ENCODE measurements around the gene FHL3.
A peak's percentile ranks its signal among the peaks of the same experiment; 100 is the strongest.
"Not testable (repeated sequence)": the region's sequence is repeated elsewhere in the genome, so short reads cannot be mapped to it uniquely, and the experiment has no call there.

The FHL3 gene

DNA sequence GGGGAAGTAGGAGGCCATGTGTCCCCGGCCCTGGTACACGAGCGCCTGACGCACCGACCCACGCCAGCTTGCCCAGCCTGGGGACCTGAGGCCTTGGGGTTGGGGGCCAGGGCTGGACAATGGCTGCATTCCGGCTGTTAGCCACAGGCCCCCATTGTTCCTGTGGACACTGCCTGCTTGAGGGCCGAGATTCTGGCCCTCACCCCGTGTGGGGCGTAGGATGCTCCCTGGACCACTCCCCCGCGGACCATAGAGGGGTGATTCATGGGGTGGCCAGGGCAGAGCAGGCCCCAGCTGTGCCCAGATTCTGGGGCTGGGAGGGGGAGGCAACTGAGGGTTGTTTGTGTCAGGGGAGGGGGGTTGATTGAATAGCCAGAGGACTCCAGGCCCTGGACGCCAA lies 29.6 kb upstream of the FHL3 start:
- Histone ChIP-seq H2AFZ (ENCODE audit: low read depth) (no peak overlapping the region), H3K79me2 (ENCODE audit: insufficient read depth, low read depth) (no peaks in the 10 kb centered on the region), H3K4me1 (ENCODE audit: low read depth, poor library complexity, severe bottlenecking) (peaks cover 22% of the 10 kb centered on the region), H3K4me2 (no peak overlapping the region), H3K9ac (no peak overlapping the region), H3K27me3 (ENCODE audit: insufficient read depth, low read depth) (no peaks in the 10 kb centered on the region), H4K20me1 (ENCODE audit: insufficient read depth) (no peaks in the 10 kb centered on the region), H3K36me3 (ENCODE audit: insufficient read depth) (no peaks in the 10 kb centered on the region), H3K27ac (no peak overlapping the region), H3K4me3 (IDR thresholded peaks at IDR 0.05; ENCODE audit: insufficient read depth, low read depth, low read length) (no peak overlapping the region)
- TF ChIP-seq, protein P1, sequence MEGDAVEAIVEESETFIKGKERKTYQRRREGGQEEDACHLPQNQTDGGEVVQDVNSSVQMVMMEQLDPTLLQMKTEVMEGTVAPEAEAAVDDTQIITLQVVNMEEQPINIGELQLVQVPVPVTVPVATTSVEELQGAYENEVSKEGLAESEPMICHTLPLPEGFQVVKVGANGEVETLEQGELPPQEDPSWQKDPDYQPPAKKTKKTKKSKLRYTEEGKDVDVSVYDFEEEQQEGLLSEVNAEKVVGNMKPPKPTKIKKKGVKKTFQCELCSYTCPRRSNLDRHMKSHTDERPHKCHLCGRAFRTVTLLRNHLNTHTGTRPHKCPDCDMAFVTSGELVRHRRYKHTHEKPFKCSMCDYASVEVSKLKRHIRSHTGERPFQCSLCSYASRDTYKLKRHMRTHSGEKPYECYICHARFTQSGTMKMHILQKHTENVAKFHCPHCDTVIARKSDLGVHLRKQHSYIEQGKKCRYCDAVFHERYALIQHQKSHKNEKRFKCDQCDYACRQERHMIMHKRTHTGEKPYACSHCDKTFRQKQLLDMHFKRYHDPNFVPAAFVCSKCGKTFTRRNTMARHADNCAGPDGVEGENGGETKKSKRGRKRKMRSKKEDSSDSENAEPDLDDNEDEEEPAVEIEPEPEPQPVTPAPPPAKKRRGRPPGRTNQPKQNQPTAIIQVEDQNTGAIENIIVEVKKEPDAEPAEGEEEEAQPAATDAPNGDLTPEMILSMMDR (conservative IDR thresholded peaks at IDR 0.05; ENCODE audit: low read depth, low read length), result no peak

DNA sequence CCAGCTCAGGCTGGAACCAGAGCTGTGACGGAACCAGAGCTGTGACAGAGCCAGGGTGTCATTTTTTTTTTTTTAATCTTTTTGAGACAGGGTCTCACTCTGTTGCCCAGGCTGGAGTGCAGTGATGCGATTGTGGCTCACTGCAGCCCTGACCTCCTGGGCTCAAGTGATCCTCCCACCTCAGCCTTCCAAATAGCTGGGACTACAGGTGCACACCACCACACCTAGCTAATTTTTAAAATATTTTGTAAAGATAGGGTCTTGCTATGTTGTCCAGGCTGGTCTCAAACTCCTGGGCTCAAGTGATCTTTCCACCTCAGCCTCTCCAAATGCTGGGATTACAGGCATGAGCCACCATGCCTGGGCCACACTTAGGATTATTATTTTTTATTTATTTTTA lies 27.7 kb upstream of the FHL3 start:
- not testable (repeated sequence) for H2AFZ ChIP-seq (ENCODE audit: low read depth); H3K27me3 ChIP-seq (ENCODE audit: insufficient read depth, low read depth); H3K36me3 ChIP-seq (ENCODE audit: insufficient read depth); H3K4me3 ChIP-seq (IDR thresholded peaks at IDR 0.05; ENCODE audit: insufficient read depth, low read depth, low read length); H3K79me2 ChIP-seq (ENCODE audit: insufficient read depth, low read depth); H3K27ac ChIP-seq; H3K9ac ChIP-seq; H4K20me1 ChIP-seq (ENCODE audit: insufficient read depth); H3K4me2 ChIP-seq
- H3K4me1 ChIP-seq (ENCODE audit: low read depth, poor library complexity, severe bottlenecking), result peaks cover 41% of the 10 kb centered on the region

DNA sequence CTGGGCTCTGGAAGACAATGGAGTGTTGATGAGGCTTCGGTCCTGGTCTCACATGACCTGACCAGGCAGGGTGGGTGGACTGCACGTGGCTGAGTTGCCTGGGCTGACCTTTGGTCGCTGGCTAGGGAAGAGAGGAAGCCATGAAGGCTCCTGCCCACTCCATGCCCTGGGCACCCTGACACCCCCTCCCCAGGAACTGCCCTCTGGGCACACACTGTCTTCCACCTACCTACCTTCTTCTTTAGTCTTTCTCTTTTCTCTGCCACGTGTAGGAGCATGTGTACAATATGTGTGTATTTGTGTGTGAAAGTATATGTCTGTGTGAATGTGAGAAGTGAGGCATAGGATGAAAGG lies 26.2 kb upstream of the FHL3 start:
- TF ChIP-seq, protein P1 (conservative IDR thresholded peaks at IDR 0.05; ENCODE audit: low read depth, low read length), result no peak
- 0 out of 2 replicates have a peak overlapping the region, but pooled peaks have one; percentile 50 for H2AFZ ChIP-seq (ENCODE audit: low read depth)
- H3K36me3 ChIP-seq (ENCODE audit: insufficient read depth), result no peaks in the 10 kb centered on the region
- no peaks in the 10 kb centered on the region for H3K27me3 ChIP-seq (ENCODE audit: insufficient read depth, low read depth)
- no peak overlapping the region for H3K4me3 ChIP-seq (IDR thresholded peaks at IDR 0.05; ENCODE audit: insufficient read depth, low read depth, low read length)
- H3K4me2 ChIP-seq, result peak overlapping the region; percentile 98; the same call in 1 of the 2 replicates
- no peak overlapping the region; the same call in 1 of the 2 replicates for H3K9ac ChIP-seq
- peaks cover 56% of the 10 kb centered on the region for H3K4me1 ChIP-seq (ENCODE audit: low read depth, poor library complexity, severe bottlenecking)
- H4K20me1 ChIP-seq (ENCODE audit: insufficient read depth), result no peaks in the 10 kb centered on the region
- no peak overlapping the region; the same call in 1 of the 2 replicates for H3K27ac ChIP-seq
- no peaks in the 10 kb centered on the region for H3K79me2 ChIP-seq (ENCODE audit: insufficient read depth, low read depth)

DNA sequence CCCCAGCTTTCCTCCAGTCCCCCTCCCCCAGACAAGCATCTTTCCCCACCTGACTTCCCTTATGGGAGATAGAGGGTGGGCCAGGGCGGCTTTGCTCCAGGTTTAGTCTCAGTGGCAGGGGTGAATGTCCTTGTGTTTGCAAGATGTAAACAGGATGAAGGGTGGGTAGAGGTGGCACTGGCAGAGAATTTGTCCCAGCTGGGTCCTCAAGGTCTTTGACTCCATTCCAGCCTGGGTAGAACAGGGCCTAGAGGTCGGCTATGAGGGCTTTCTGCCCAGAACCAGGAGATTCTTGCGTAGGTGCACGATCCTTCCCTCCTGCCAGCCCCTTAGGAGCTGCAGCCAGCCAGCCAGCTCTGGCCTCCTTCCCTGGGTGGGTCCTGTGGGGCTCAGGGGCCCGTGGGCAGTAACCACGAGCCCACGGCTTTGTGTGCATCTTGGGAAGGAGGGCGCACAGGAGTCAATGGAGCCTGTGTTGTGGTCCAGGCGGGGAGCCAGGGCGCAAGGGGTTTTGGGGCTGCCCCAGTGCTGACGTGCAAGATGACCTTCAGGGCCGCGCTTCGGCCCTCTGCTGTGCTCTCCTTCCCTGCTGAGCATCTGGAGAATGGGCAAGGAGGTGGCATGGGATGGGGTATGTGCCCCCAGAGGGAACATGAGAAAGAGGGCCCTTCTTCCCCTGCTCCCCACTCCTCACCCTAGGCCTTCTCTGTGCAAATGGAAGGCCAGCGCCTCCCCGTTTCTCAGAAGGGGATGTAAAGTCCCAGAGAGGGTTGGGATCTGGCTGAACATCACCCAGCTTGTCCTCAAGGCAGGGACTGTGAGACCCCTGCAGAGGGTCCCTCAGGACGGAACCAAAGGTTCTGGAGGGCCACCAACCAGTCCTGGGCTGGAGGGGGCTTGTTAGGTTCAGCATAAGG lies 25.5 kb upstream of the FHL3 start:
- peak overlapping the region; percentile 50 for H2AFZ ChIP-seq (ENCODE audit: low read depth)
- H3K27ac ChIP-seq, result peak overlapping the region; percentile 76
- H3K27me3 ChIP-seq (ENCODE audit: insufficient read depth, low read depth), result no peaks in the 10 kb centered on the region
- TF ChIP-seq, protein P1 (conservative IDR thresholded peaks at IDR 0.05; ENCODE audit: low read depth, low read length), result no peak
- no peaks in the 10 kb centered on the region for H4K20me1 ChIP-seq (ENCODE audit: insufficient read depth)
- peak overlapping the region; percentile 98 for H3K4me2 ChIP-seq
- H3K79me2 ChIP-seq (ENCODE audit: insufficient read depth, low read depth), result no peaks in the 10 kb centered on the region
- no peaks in the 10 kb centered on the region for H3K36me3 ChIP-seq (ENCODE audit: insufficient read depth)
- peaks cover 62% of the 10 kb centered on the region for H3K4me1 ChIP-seq (ENCODE audit: low read depth, poor library complexity, severe bottlenecking)
- no peak overlapping the region for H3K4me3 ChIP-seq (IDR thresholded peaks at IDR 0.05; ENCODE audit: insufficient read depth, low read depth, low read length)
- H3K9ac ChIP-seq, result peak overlapping the region; percentile 53; the same call in 1 of the 2 replicates

All from KMS-11 (cell line).